Caco-2 (cell line): ENCODE results near the gene RBM47. TPM values are rescaled to one million over a fixed set of nuclear protein-coding genes. Genes with fewer than 3 reads are reported as not detected.

Source experiments
- BruUV-seq: library from RNA; stranded (reverse); fragments of 400-500 nt; replicated peaks from 2 replicates; lab custom pipeline; 2021; lab: Mats Ljungman, UMichigan
- CTCF ChIA-PET: fragments of 300-600 bp; sonication (Branson Sonifier 250); formaldehyde crosslinking; loops from one replicate; lab custom pipeline; 2022; ENCODE audit warnings: antibody characterized with exemption; lab: Charles Lee
- POLR2A ChIA-PET: fragments of 300-600 bp; sonication (Branson Sonifier 250); formaldehyde crosslinking; loops from one replicate; lab custom pipeline; 2022; ENCODE audit warnings: antibody characterized with exemption; lab: Charles Lee
- DNase-seq, 2 experiments: peaks; one replicate each; pipeline versions ENCODE4 v3.0.0 to v3.0.0-alpha.2; 2020 to 2022
- H3K27me3 ChIP-seq: replicated peaks from 2 replicates; pipeline ENCODE4 v1.6.0; 2011; ENCODE audit warnings: low read length; ENCODE audit not compliant: control insufficient read depth, insufficient read depth
- H3K36me3 ChIP-seq: 2 replicates; pipeline ENCODE4 v1.5.1; 2011; ENCODE audit warnings: low read length; ENCODE audit not compliant: control insufficient read depth, insufficient read depth
- H3K4me1 ChIP-seq: fragments of 250-450 bp; sonication (Bioruptor Pico); 2 replicates; pipeline ENCODE4 v1.5.1; 2020; ENCODE audit warnings: mild to moderate bottlenecking
- H3K4me3 ChIP-seq: 2 replicates; pipeline ENCODE4 v1.5.1; 2011; ENCODE audit warnings: low read depth, mild to moderate bottlenecking, control low read depth, low read length
- H3K9me3 ChIP-seq: fragments of 250-450 bp; sonication (Bioruptor Pico); 2 replicates; pipeline ENCODE4 v1.5.1; 2020; ENCODE audit warnings: mild to moderate bottlenecking, moderate library complexity
- H3K27ac Mint-ChIP-seq: one replicate; pipeline ENCODE4 v1.8.0; 2022; ENCODE audit warnings: mixed read lengths; ENCODE audit not compliant: unreplicated experiment
- H3K27me3 Mint-ChIP-seq: one replicate; pipeline ENCODE4 v1.8.0; 2022; ENCODE audit warnings: mixed read lengths; ENCODE audit not compliant: insufficient read depth, unreplicated experiment
- H3K36me3 Mint-ChIP-seq: one replicate; pipeline ENCODE4 v1.8.0; 2022; ENCODE audit warnings: mild to moderate bottlenecking, mixed read lengths; ENCODE audit not compliant: insufficient read depth, unreplicated experiment
- H3K4me1 Mint-ChIP-seq: one replicate; pipeline ENCODE4 v1.8.0; 2022; ENCODE audit warnings: low read depth, mixed read lengths; ENCODE audit not compliant: unreplicated experiment
- H3K4me3 Mint-ChIP-seq: one replicate; pipeline ENCODE4 v1.8.0; 2022; ENCODE audit warnings: mild to moderate bottlenecking, moderate library complexity, mixed read lengths; ENCODE audit not compliant: unreplicated experiment
- H3K9me3 Mint-ChIP-seq: one replicate; pipeline ENCODE4 v1.8.0; 2022; ENCODE audit warnings: mixed read lengths; ENCODE audit not compliant: unreplicated experiment
- CTCF ChIP-seq, 2 experiments: fragments of 200-600 bp in 1 of 2; IDR thresholded peaks; 1 replicate in 1 of 2; 2 replicates in 1 of 2; pipeline versions ENCODE4 v1.5.1 to v1.8.0; 2011 to 2022; ENCODE audit warnings: antibody characterized with exemption in 1 of 2, control low read depth in 1 of 2, inconsistent platforms in 1 of 2, low read depth in 1 of 2, low read length in 1 of 2, mild to moderate bottlenecking in 1 of 2, moderate library complexity in 1 of 2; ENCODE audit not compliant: insufficient read depth in 1 of 2, severe bottlenecking in 1 of 2, unreplicated experiment in 1 of 2
- intact Hi-C: fragments of 100-400 bp; cut with micrococcal nuclease; formaldehyde crosslinking; loops from one replicate; pipeline ENCODE4 v1.10.0; 2022; ENCODE audit not compliant: unreplicated experiment
- total RNA-seq: library from RNA; stranded (reverse); gene quantifications from 2 replicates; pipeline ENCODE4 v1.2.3, GENCODE V29; 2022

RBM47 gene
- total RNA-seq, 1 experiment from 2014 or later, result 62.1 TPM

- H3K9me3 Mint-ChIP-seq, result no peaks in the 10 kb centered on the region
- no peaks in the 10 kb centered on the region for H3K27me3 Mint-ChIP-seq
- no peak for DNase-seq
- H3K36me3 ChIP-seq, result no peaks in the 10 kb centered on the region
- H3K4me3 ChIP-seq, result no peak overlapping the region
- H3K9me3 ChIP-seq, result no peaks in the 10 kb centered on the region
- intact Hi-C loops, result no loop called here
- no peaks in the 10 kb centered on the region for H3K27me3 ChIP-seq
- BruUV-seq, result no TSS peak
- no peak overlapping the region for H3K27ac Mint-ChIP-seq
- H3K4me1 ChIP-seq, result peaks cover 15% of the 10 kb centered on the region
- POLR2A ChIA-PET, result no interaction called here
- TF ChIP-seq CTCF (IDR thresholded peaks at IDR 0.05; ENCODE audit: insufficient read depth in 1 of 2, low read depth in 1 of 2, low read length in 1 of 2, severe bottlenecking in 1 of 2, unreplicated experiment in 1 of 2), result no peak
- no peaks in the 10 kb centered on the region for H3K36me3 Mint-ChIP-seq
- no peak overlapping the region for H3K4me3 Mint-ChIP-seq
- CTCF ChIA-PET, result no interaction called here
- peaks cover 29% of the 10 kb centered on the region for H3K4me1 Mint-ChIP-seq
Observed at GRCh38 chr4:40585201-40585799, 44.4 kb downstream of the RBM47 start.

GRCh38 chr4:40584517-40585141 is 45.0 kb downstream of the RBM47 start:
- no peak for TF ChIP-seq CTCF (IDR thresholded peaks at IDR 0.05; ENCODE audit: insufficient read depth in 1 of 2, low read depth in 1 of 2, low read length in 1 of 2, severe bottlenecking in 1 of 2, unreplicated experiment in 1 of 2)
- Histone ChIP-seq H3K4me3 (no peak overlapping the region), H3K27me3 (no peaks in the 10 kb centered on the region), H3K9me3 (no peaks in the 10 kb centered on the region), H3K36me3 (no peaks in the 10 kb centered on the region), H3K4me1 (peaks cover 15% of the 10 kb centered on the region)
- Mint-ChIP-seq H3K4me1 (peaks cover 30% of the 10 kb centered on the region), H3K27me3 (no peaks in the 10 kb centered on the region), H3K4me3 (no peak overlapping the region), H3K36me3 (no peaks in the 10 kb centered on the region), H3K27ac (no peak overlapping the region), H3K9me3 (no peaks in the 10 kb centered on the region)
- intact Hi-C loops, result no loop called here
- no TSS peak for BruUV-seq
- ChIA-PET CTCF (no interaction called here), POLR2A (no interaction called here)
- no peak for DNase-seq

- Histone ChIP-seq H3K4me1 (peaks cover 15% of the 10 kb centered on the region), H3K27me3 (no peaks in the 10 kb centered on the region), H3K4me3 (no peak overlapping the region), H3K36me3 (no peaks in the 10 kb centered on the region), H3K9me3 (no peaks in the 10 kb centered on the region)
- DNase-seq, result no peak
- H3K4me1 Mint-ChIP-seq, result peaks cover 30% of the 10 kb centered on the region
- H3K27me3 Mint-ChIP-seq, result no peaks in the 10 kb centered on the region
- no peaks in the 10 kb centered on the region for H3K36me3 Mint-ChIP-seq
- no peak for TF ChIP-seq CTCF (IDR thresholded peaks at IDR 0.05; ENCODE audit: insufficient read depth in 1 of 2, low read depth in 1 of 2, low read length in 1 of 2, severe bottlenecking in 1 of 2, unreplicated experiment in 1 of 2)
- CTCF ChIA-PET, result no interaction called here
- POLR2A ChIA-PET, result no interaction called here
- no TSS peak for BruUV-seq
- H3K27ac Mint-ChIP-seq, result no peak overlapping the region
- intact Hi-C loops, result no loop called here
- no peaks in the 10 kb centered on the region for H3K9me3 Mint-ChIP-seq
- no peak overlapping the region for H3K4me3 Mint-ChIP-seq
Observed at GRCh38 chr4:40583850-40584439, 45.7 kb downstream of the RBM47 start.
